Measurements from ENCODE around the gene ZNF844.

GRCh38 chr19:12034620-12035019 is 29.9 kb upstream of the ZNF844 start:
- TF ChIP-seq CTCF (conservative IDR thresholded peaks at IDR 0.05; ENCODE audit: low read depth, low read length) (no peak), EZH2 (IDR thresholded peaks at IDR 0.05; ENCODE audit: low read length, unreplicated experiment) (no peak), EZH2phosphoT487 (IDR thresholded peaks at IDR 0.05; ENCODE audit: borderline replicate concordance, low read length) (no peak)

Measured in PC-3 (cell line).